Heart left ventricle (tissue), 16 donors: ENCODE data around the gene FAM241B. TPM values are rescaled to one million over a fixed set of nuclear protein-coding genes. Genes with fewer than 3 reads are reported as not detected.
A peak's percentile ranks its signal among the peaks of the same experiment; 100 is the strongest.

Experiments
- ATAC-seq, 4 donors: fragments of 200-7000 bp; cut with Tn5 transposase; one replicate each; pipeline ENCODE4 v1.9.1; 2020 to 2022; ENCODE audit warnings: moderate library complexity in 4 of 4, mild to moderate bottlenecking in 3 of 4, moderate number of reproducible peaks in 1 of 4
- DNase-seq, 5 donors: peaks; one replicate each; pipeline ENCODE4 v3.0.0-alpha.2; 2020
- H3K27ac ChIP-seq, 12 donors: fragments of 200-600 bp; sonication (generic) in 4 of 12; one replicate each; pipeline versions ENCODE4 v1.5.0 to v1.8.0; 2016 to 2022; ENCODE audit warnings: mild to moderate bottlenecking in 2 of 12
- H3K27me3 ChIP-seq, 9 donors: fragments of 200-600 bp; sonication (generic) in 2 of 9; one replicate each; pipeline versions ENCODE4 v1.5.1 to v1.8.0; 2016 to 2022; ENCODE audit warnings: mild to moderate bottlenecking in 3 of 9
- H3K36me3 ChIP-seq, 9 donors: fragments of 200-600 bp; sonication (generic) in 2 of 9; one replicate each; pipeline versions ENCODE4 v1.5.0 to v1.8.0; 2018 to 2022; ENCODE audit warnings: mild to moderate bottlenecking in 2 of 9
- H3K4me1 ChIP-seq, 12 donors: fragments of 200-600 bp; sonication (generic) in 4 of 12; one replicate each; pipeline versions ENCODE4 v1.5.0 to v1.8.0; 2016 to 2022; ENCODE audit warnings: mild to moderate bottlenecking in 3 of 12
- H3K4me3 ChIP-seq, 12 donors: fragments of 200-600 bp; sonication (generic) in 4 of 12; one replicate each; pipeline versions ENCODE4 v1.5.0 to v1.8.0; 2017 to 2022; ENCODE audit warnings: mild to moderate bottlenecking in 9 of 12, moderate library complexity in 4 of 12
- H3K9me3 ChIP-seq, 12 donors: fragments of 200-600 bp; sonication (generic) in 4 of 12; one replicate each; pipeline versions ENCODE4 v1.5.0 to v1.8.0; 2016 to 2022; ENCODE audit warnings: mild to moderate bottlenecking in 1 of 12
- CTCF ChIP-seq, 12 donors: fragments of 200-600 bp; sonication (generic) in 4 of 12; IDR thresholded peaks; one replicate each; pipeline versions ENCODE4 v1.5.0 to v1.8.0; 2018 to 2022; ENCODE audit warnings: antibody characterized with exemption in 12 of 12, mild to moderate bottlenecking in 5 of 12
- POLR2A ChIP-seq, 2 donors: fragments of 450-650 bp; IDR thresholded peaks; one replicate each; pipeline ENCODE4 v1.6.1; 2017; ENCODE audit warnings: antibody characterized with exemption in 2 of 2, mild to moderate bottlenecking in 2 of 2, moderate library complexity in 2 of 2
- WGBS, 4 donors: extraction: QIAGEN DNeasy Blood & Tissue Kit in 2 of 4; methylation state at CpG; one replicate each; pipeline versions ENCODE4 v1.1.5 to v1.1.7; 2013 to 2018; 5-methylcytosine and 5-hydroxymethylcytosine counted together
- intact Hi-C, 10 donors: fragments of 100-400 bp; cut with DNase I; formaldehyde crosslinking; loops; one replicate each; pipeline versions ENCODE4 v1.11.1 to v1.14.2; 2022
- long read RNA-seq, 3 donors: library from polyadenylated mRNA; unstranded; transcript quantifications; one replicate each; pipeline ENCODE4 v2.0.0, GENCODE V29; 2020 to 2021
- polyA plus RNA-seq, 2 donors: library from polyadenylated mRNA; stranded (reverse); fragments of 200-250 nt; gene quantifications; one replicate each; pipeline ENCODE4 v1.2.3, GENCODE V29; 2013
- total RNA-seq, 9 donors: library from RNA; depleted of rRNA in 2 of 9; stranded (reverse); fragments of >200 nt in 2 of 9; fragmentation: NEBNext Ultra II Directional in 3 of 9; extraction: Animal tissue kit (Norgen Biotek cat#: 25700) in 3 of 9; gene quantifications; one replicate each; pipeline versions ENCODE4 v1.1.0 to v1.2.4, GENCODE V29; 2016 to 2023
- donor health status: ischemic (EF 13 %, LVEDD 7.1; RV severe dilation, severe dysfunction).
- donor health status: healthy with polysubstance abuse.
- donor health status: DM: no; HTN: yes; CAD: no.
- donor health status: DM: no; HTN: no; CAD: no.
- donor health status: ischemic (EF 25% LVEDD 6.9; RV normal size, moderate dysfunction).
- donor health status: ischemic (EF 25% LVEDD 5.7; RV mildly dilated, moderate dysfunction).
- donor health status: healthy.
- donor health status: DM: yes; HTN: yes; CAD: no.
- donor health status: ischemic (EF 35%, LVEDD 5.7; RV mildly dilated, moderate dysfunction).
- donor health status: nonischemic (EF 11% LVEDD 7.7; RV severe dilation, severe dysfunction).
- donor health status: DM: yes; HTN: yes; CAD: no.
- donor health status: PGD.
- donor health status: ischemic (EF 29% LVEDD 5.4; RV normal size, mild dysfunction).
- donor health status: nonischemic (EF 23%, LVEDD 6.1; RV moderate dilation, normal function).

FAM241B gene
- total RNA-seq (1 to 10 TPM in 7 of 9 donors, under 1 TPM in 2; 0.64 to 7.8 (median 4.5) TPM), polyA plus RNA-seq (1 to 10 TPM; 2.7 to 5.3 TPM)
- long read RNA-seq, donor 1, partial matches to known transcripts: 2 of 8 reads
- long read RNA-seq, donor 1, other reads (novel, unspliced or antisense): 2 of 8 reads
- long read RNA-seq, donor 2, partial matches to known transcripts: 0 of 2 reads
- long read RNA-seq, donor 2, other reads (novel, unspliced or antisense): 1 of 2 reads
- long read RNA-seq, donor 3, partial matches to known transcripts: 0 of 3 reads
- long read RNA-seq, donor 3, other reads (novel, unspliced or antisense): 1 of 3 reads

- peaks cover 0 to 16% (median 6%) of the 10 kb centered on the region in 12 donors for H3K4me1 ChIP-seq
- peak in 3 of 4 donors; percentile 83 to 85 (median 84) for ATAC-seq
- no peaks in the 10 kb centered on the region for H3K9me3 ChIP-seq
- H3K4me3 ChIP-seq: peak within 1 kb of the TSS; percentile 28 to 73 (median 52)
- DNase-seq: peak; percentile 60 to 75 (median 63)
- H3K36me3 ChIP-seq: no peaks in the 10 kb centered on the region
- intact Hi-C loops: loop anchor here in 6 of 10 donors (10.0 kb wide), 3 partner anchors 205 to 395 kb away; no protein-coding TSS in a partner anchor
- peaks cover 0 to 28% (median 0%) of the 10 kb centered on the region in 9 donors for H3K27me3 ChIP-seq
- peak; percentile 90 to 99 (median 96) for TF ChIP-seq CTCF (IDR thresholded peaks at IDR 0.05)
- TF ChIP-seq POLR2A (IDR thresholded peaks at IDR 0.05): no peak
- WGBS, 4 donors: 2 to 9% (median 5%) methylated on average over 52 to 72 of the region's 72 CpGs
- peak within 1 kb of the TSS in 2 of 12 donors; percentile 29 to 44 for H3K27ac ChIP-seq
These were observed at the start of gene FAM241B for GRCh38 chr10:69629897-69630650. FAM241B (plus strand) TSS chr10:69630247; CDS start chr10:69631744, 1,497 bp downstream.

- no peak for TF ChIP-seq CTCF (IDR thresholded peaks at IDR 0.05)
- TF ChIP-seq POLR2A (IDR thresholded peaks at IDR 0.05): no peak
- Histone ChIP-seq H3K4me1 (no peaks in the 10 kb centered on the region), H3K27me3 (peaks cover 14 to 63% (median 43%) of the 10 kb centered on the region in 9 donors), H3K36me3 (no peaks in the 10 kb centered on the region), H3K9me3 (no peaks in the 10 kb centered on the region), H3K4me3 (no peak overlapping the region), H3K27ac (no peak overlapping the region)
- intact Hi-C loops: no loop called here
- DNase-seq: no peak
- ATAC-seq: no peak
- WGBS, 4 donors: 71 to 81% (median 76%) methylated on average over 5 of the region's 5 CpGs
These were observed 49.6 kb upstream of the FAM241B start for GRCh38 chr10:69580435-69580834.

GRCh38 chr10:69583106-69583505 lies 46.9 kb upstream of the FAM241B start:
- no peak overlapping the region for H3K27ac ChIP-seq
- intact Hi-C loops: no loop called here
- H3K27me3 ChIP-seq: peaks cover 0 to 37% (median 19%) of the 10 kb centered on the region in 9 donors
- 56 to 69% (median 67%) methylated on average over 2 of the region's 2 CpGs for WGBS, 4 donors
- no peaks in the 10 kb centered on the region for H3K36me3 ChIP-seq
- no peaks in the 10 kb centered on the region for H3K4me1 ChIP-seq
- H3K9me3 ChIP-seq: no peaks in the 10 kb centered on the region
- H3K4me3 ChIP-seq: no peak overlapping the region
- no peak for DNase-seq
- no peak for ATAC-seq
- TF ChIP-seq POLR2A (IDR thresholded peaks at IDR 0.05) (no peak), CTCF (IDR thresholded peaks at IDR 0.05) (no peak)

GRCh38 chr10:69584624-69585023 lies 45.4 kb upstream of the FAM241B start:
- Histone ChIP-seq H3K27me3 (peaks cover 0 to 24% (median 8%) of the 10 kb centered on the region in 9 donors), H3K27ac (no peak overlapping the region), H3K9me3 (no peaks in the 10 kb centered on the region), H3K4me1 (no peaks in the 10 kb centered on the region), H3K36me3 (no peaks in the 10 kb centered on the region), H3K4me3 (no peak overlapping the region)
- ATAC-seq (no peak), DNase-seq (no peak)
- intact Hi-C loops: no loop called here
- no peak for TF ChIP-seq CTCF (IDR thresholded peaks at IDR 0.05)
- TF ChIP-seq POLR2A (IDR thresholded peaks at IDR 0.05): no peak
- 80 to 87% (median 84%) methylated on average over 3 of the region's 3 CpGs for WGBS, 4 donors
